HG03439 (cell line): ENCODE data around the gene AFAP1.

Source experiments
- ATAC-seq: cut with Tn5 transposase; IDR thresholded peaks from one replicate; pipeline ENCODE4 v1.9.1; 2021; ENCODE audit warnings: mild to moderate bottlenecking, moderate library complexity; ENCODE audit not compliant: unreplicated experiment

The AFAP1 gene

GRCh38 chr4:7788193-7788592 is 151.5 kb downstream of the AFAP1 start:
- no peak for ATAC-seq

- ATAC-seq = no peak
These were observed 151.9 kb downstream of the AFAP1 start for GRCh38 chr4:7787681-7788141.

- ATAC-seq = no peak
These were observed 152.6 kb downstream of the AFAP1 start for GRCh38 chr4:7787067-7787466.

GRCh38 chr4:7786517-7786916 is 153.1 kb downstream of the AFAP1 start:
- ATAC-seq = no peak

- no peak for ATAC-seq
These were observed 153.6 kb downstream of the AFAP1 start for GRCh38 chr4:7786040-7786439.

GRCh38 chr4:7785017-7785416 is 154.6 kb downstream of the AFAP1 start:
- ATAC-seq = no peak

GRCh38 chr4:7784131-7784870 is 155.4 kb downstream of the AFAP1 start:
- no peak for ATAC-seq

GRCh38 chr4:7783541-7783940 is 156.1 kb downstream of the AFAP1 start:
- ATAC-seq = no peak

GRCh38 chr4:7782783-7783182 is 156.9 kb downstream of the AFAP1 start:
- ATAC-seq = no peak

- ATAC-seq = no peak
These were observed 157.7 kb downstream of the AFAP1 start for GRCh38 chr4:7781993-7782392.

GRCh38 chr4:7781366-7781765 is 158.3 kb downstream of the AFAP1 start:
- ATAC-seq = no peak

- no peak for ATAC-seq
These were observed 158.8 kb downstream of the AFAP1 start for GRCh38 chr4:7780751-7781348.

GRCh38 chr4:7779432-7779768 is 160.3 kb downstream of the AFAP1 start:
- no peak for ATAC-seq

GRCh38 chr4:7778510-7779431 is 160.9 kb downstream of the AFAP1 start:
- ATAC-seq = no peak

GRCh38 chr4:7777871-7778509 is 161.7 kb downstream of the AFAP1 start:
- no peak for ATAC-seq

GRCh38 chr4:7777017-7777710 is 162.5 kb downstream of the AFAP1 start:
- ATAC-seq = no peak

- no peak for ATAC-seq
These were observed 164.3 kb downstream of the AFAP1 start for GRCh38 chr4:7775396-7775795.

- no peak for ATAC-seq
These were observed 165.1 kb downstream of the AFAP1 start for GRCh38 chr4:7774301-7775294.

- ATAC-seq = no peak
These were observed 166.1 kb downstream of the AFAP1 start for GRCh38 chr4:7773401-7774180.
